CD4-positive, CD25-positive, alpha-beta regulatory T cell (primary cell): ENCODE data around the gene RNASE12. TPM values are rescaled to one million over a fixed set of nuclear protein-coding genes. Genes with fewer than 3 reads are reported as not detected.
A peak's percentile ranks its signal among the peaks of the same experiment; 100 is the strongest.
"Not testable (repeated sequence)": the region's sequence is repeated elsewhere in the genome, so short reads cannot be mapped to it uniquely, and the experiment has no call there.

ENCODE experiments used
- ATAC-seq, 2 donors: fragments of 150-1000 bp; cut with Tn5 transposase; one replicate each; pipeline ENCODE4 v1.10.0; 2021; ENCODE audit warnings: low read depth in 2 of 2, moderate number of reproducible peaks in 2 of 2, moderate library complexity in 1 of 2
- DNase-seq, 3 donors: peaks; one replicate each; pipeline versions ENCODE4 v3.0.0 to v3.0.0-alpha.2; 2012 to 2022; ENCODE audit warnings: mixed read lengths in 1 of 3
- H3K27ac ChIP-seq: one replicate; pipeline ENCODE4 v1.7.0; 2013; ENCODE audit warnings: mild to moderate bottlenecking, low read length; ENCODE audit not compliant: insufficient read depth, poor library complexity, severe bottlenecking
- H3K27me3 ChIP-seq: one replicate; pipeline ENCODE4 v1.7.0; 2013; ENCODE audit warnings: low read length; ENCODE audit not compliant: control insufficient read depth, insufficient read depth
- H3K36me3 ChIP-seq: one replicate; pipeline ENCODE4 v1.7.0; 2013; ENCODE audit warnings: mild to moderate bottlenecking, low read length, moderate library complexity; ENCODE audit not compliant: control insufficient read depth, insufficient read depth
- H3K4me1 ChIP-seq: 2 replicates; pipeline ENCODE4 v1.7.0; 2013; ENCODE audit warnings: mild to moderate bottlenecking, low read length; ENCODE audit not compliant: insufficient read depth, control insufficient read depth, poor library complexity, severe bottlenecking
- H3K4me3 ChIP-seq: one replicate; pipeline ENCODE4 v1.7.0; 2013; ENCODE audit warnings: low read depth, mild to moderate bottlenecking, low read length, moderate library complexity
- H3K9me3 ChIP-seq, 2 experiments: 1 replicate in 1 of 2; 2 replicates in 1 of 2; pipeline ENCODE4 v1.7.0; 2013; ENCODE audit warnings: low read length in 2 of 2, mild to moderate bottlenecking in 1 of 2, moderate library complexity in 1 of 2; ENCODE audit not compliant: control insufficient read depth in 2 of 2
- H3K27ac Mint-ChIP-seq, 3 donors: one replicate each; pipeline ENCODE4 v1.8.0; 2020 to 2022; ENCODE audit warnings: mild to moderate bottlenecking in 3 of 3, mixed read lengths in 3 of 3, moderate library complexity in 2 of 3
- H3K27me3 Mint-ChIP-seq: one replicate; pipeline ENCODE4 v1.8.0; 2022; ENCODE audit warnings: mild to moderate bottlenecking, mixed read lengths
- H3K36me3 Mint-ChIP-seq: one replicate; pipeline ENCODE4 v1.8.0; 2020; ENCODE audit warnings: mixed read lengths
- H3K4me1 Mint-ChIP-seq, 4 donors: one replicate each; pipeline ENCODE4 v1.8.0; 2020 to 2022; ENCODE audit warnings: mixed read lengths in 4 of 4, mild to moderate bottlenecking in 1 of 4
- H3K4me3 Mint-ChIP-seq, 4 donors: one replicate each; pipeline ENCODE4 v1.8.0; 2020 to 2022; ENCODE audit warnings: mild to moderate bottlenecking in 4 of 4, mixed read lengths in 4 of 4, moderate library complexity in 3 of 4
- H3K9me3 Mint-ChIP-seq, 7 donors: one replicate each; pipeline ENCODE4 v1.8.0; 2020 to 2022; ENCODE audit warnings: mixed read lengths in 7 of 7, mild to moderate bottlenecking in 3 of 7, moderate library complexity in 2 of 7
- polyA plus RNA-seq, 4 donors: library from polyadenylated mRNA; unstranded; fragments of 300-500 nt; fragmentation: Illumina TruSeq; gene quantifications; one replicate each; pipeline ENCODE4 v1.2.3, GENCODE V29; 2021
- total RNA-seq: library from RNA; stranded (reverse); gene quantifications from one replicate; pipeline ENCODE4 v1.2.3, GENCODE V29; 2022

RNASE12 gene
- total and polyA plus RNA-seq, 5 donors from 2014 or later: not detected

DNA sequence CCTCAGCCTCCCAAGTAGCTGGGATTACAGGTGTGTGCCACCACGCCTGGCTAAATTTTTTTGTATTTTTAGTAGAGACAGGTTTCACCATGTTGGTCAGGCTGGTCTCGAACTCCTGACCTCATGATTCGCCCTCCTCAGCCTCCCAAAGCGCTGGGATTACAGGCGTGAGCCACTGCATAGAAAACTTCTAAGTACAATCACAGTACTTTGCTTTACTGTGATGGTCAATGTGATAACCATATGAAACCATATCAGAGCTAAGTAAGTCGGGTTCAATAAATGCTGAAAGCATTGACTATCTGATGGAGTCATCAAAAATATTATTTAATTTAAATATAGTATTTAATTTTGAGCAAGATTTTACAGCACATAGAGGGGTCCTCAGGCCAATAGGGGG is 28.5 kb upstream of the RNASE12 start:
- not testable (repeated sequence) for H3K4me3 Mint-ChIP-seq, H3K27ac ChIP-seq, H3K4me3 ChIP-seq, H3K27ac Mint-ChIP-seq, H3K4me1 ChIP-seq, H3K9me3 ChIP-seq, H3K36me3 Mint-ChIP-seq, H3K9me3 Mint-ChIP-seq, ATAC-seq, DNase-seq, H3K36me3 ChIP-seq
- Mint-ChIP-seq H3K27me3 (peaks cover 61% of the 10 kb centered on the region), H3K4me1 (peaks cover 6 to 36% (median 22%) of the 10 kb centered on the region in 4 donors)
- H3K27me3 ChIP-seq: peaks cover 35% of the 10 kb centered on the region

DNA sequence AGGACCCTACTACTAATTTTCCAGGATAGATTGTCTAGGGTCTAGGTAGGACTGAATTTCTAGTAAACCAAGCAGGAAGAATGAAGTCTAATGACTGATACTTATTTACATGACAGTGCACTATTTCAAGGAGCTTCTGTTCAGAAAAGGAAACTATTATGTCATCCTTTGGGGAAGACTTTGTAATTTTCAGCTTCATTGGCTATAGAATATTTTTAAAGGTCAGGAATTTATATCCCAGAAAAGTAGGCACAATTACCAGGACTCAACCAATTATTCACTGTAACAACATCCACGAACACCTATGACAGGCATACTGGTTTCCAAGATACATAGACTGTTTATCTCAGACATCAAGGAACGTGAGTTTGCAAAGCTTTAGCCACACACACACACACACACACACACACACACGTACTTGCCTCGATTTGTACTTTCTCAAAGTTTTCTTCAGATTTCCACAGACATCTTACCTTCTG is 27.1 kb upstream of the RNASE12 start:
- no peak for ATAC-seq
- Mint-ChIP-seq H3K9me3 (no peaks in the 10 kb centered on the region), H3K27me3 (peaks cover 48% of the 10 kb centered on the region), H3K36me3 (no peaks in the 10 kb centered on the region), H3K27ac (no peak overlapping the region), H3K4me1 (peaks cover 0 to 22% (median 13%) of the 10 kb centered on the region in 4 donors), H3K4me3 (peak overlapping the region in 1 of 4 donors; percentile 10)
- no peaks in the 10 kb centered on the region for H3K9me3 ChIP-seq
- H3K27ac ChIP-seq: no peak overlapping the region
- H3K4me3 ChIP-seq: no peak overlapping the region
- no peaks in the 10 kb centered on the region for H3K36me3 ChIP-seq
- no peak for DNase-seq
- peaks cover 26% of the 10 kb centered on the region for H3K27me3 ChIP-seq
- peaks cover 20% of the 10 kb centered on the region for H3K4me1 ChIP-seq

DNA sequence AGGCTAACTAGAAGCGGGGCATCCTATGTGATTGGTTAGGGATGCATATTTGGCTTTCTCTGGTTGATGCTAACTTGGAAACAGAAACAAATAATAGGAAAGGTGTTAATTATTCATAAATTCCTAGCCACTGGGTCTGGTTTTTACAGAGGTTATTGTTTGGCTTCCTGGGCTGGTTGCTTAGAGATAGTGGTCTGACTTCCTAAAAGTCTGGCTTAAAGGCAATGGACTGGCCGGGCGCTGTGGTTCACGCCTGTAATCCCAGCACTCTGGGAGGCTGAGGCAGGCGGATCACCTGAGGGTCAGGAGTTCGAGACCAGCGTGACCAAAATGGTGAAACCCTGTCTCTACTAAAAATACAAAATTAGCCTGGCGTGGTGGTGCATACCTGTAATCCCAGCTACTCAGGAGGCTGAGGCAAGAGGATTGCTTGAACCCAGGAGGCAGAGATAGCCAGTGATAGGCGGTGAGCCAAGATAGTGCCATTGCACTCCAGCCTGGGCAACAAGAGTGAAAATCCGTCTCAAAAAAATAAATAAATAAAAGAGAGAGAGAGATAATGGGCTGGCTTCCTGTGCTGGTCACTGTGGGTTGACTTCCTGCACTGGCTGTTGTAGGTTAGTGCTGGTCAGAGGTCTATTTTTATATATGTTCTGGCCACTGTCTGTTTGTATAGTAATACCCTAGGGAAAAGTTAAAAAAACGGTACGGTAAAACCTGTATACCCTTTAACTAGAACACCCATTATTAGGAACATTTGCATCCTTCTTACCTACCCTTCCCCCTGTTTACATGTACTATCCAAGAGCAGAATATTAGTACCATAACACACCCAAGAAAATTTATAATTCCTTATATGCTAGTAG is 26.2 kb upstream of the RNASE12 start:
- Histone ChIP-seq H3K27me3 (peaks cover 21% of the 10 kb centered on the region), H3K4me1 (peaks cover 17% of the 10 kb centered on the region), H3K27ac (no peak overlapping the region), H3K36me3 (no peaks in the 10 kb centered on the region), H3K4me3 (no peak overlapping the region), H3K9me3 (no peaks in the 10 kb centered on the region)
- Mint-ChIP-seq H3K4me3 (peak overlapping the region in 2 of 4 donors; percentile 6 to 21), H3K27ac (peak overlapping the region in 1 of 3 donors; percentile 45), H3K4me1 (peaks cover 0 to 13% (median 9%) of the 10 kb centered on the region in 4 donors), H3K27me3 (peaks cover 39% of the 10 kb centered on the region), H3K9me3 (no peaks in the 10 kb centered on the region), H3K36me3 (no peaks in the 10 kb centered on the region)
- ATAC-seq (no peak), DNase-seq (no peak)

DNA sequence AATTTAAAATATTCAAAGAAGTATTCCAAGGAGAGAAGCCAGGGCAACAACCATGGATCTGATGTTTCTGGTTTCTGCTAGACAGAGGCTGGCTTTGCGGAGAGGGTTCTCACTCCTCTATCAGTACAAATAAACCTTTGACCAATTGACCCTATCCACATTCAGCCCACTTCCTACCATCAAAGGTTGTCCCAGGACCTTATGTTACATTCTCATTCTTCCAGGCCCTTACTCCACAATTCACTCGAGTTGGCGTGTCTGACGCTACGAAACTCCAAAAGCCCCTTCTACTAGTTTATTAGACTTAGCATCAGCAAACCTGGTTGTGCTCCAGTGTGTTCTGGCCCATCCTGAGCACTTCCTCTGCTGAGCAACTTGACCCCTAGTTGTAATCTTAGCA is 24.8 kb upstream of the RNASE12 start:
- no peak overlapping the region for H3K27ac Mint-ChIP-seq
- H3K27me3 Mint-ChIP-seq: peaks cover 25% of the 10 kb centered on the region
- Histone ChIP-seq H3K4me3 (no peak overlapping the region), H3K27ac (no peak overlapping the region), H3K36me3 (no peaks in the 10 kb centered on the region), H3K4me1 (peaks cover 20% of the 10 kb centered on the region), H3K9me3 (no peaks in the 10 kb centered on the region), H3K27me3 (peaks cover 20% of the 10 kb centered on the region)
- peak overlapping the region in 1 of 4 donors; percentile 82 for H3K4me3 Mint-ChIP-seq
- no peaks in the 10 kb centered on the region for H3K36me3 Mint-ChIP-seq
- H3K9me3 Mint-ChIP-seq: no peaks in the 10 kb centered on the region
- DNase-seq: no peak
- ATAC-seq: no peak
- peaks cover 0 to 10% (median 6%) of the 10 kb centered on the region in 4 donors for H3K4me1 Mint-ChIP-seq

DNA sequence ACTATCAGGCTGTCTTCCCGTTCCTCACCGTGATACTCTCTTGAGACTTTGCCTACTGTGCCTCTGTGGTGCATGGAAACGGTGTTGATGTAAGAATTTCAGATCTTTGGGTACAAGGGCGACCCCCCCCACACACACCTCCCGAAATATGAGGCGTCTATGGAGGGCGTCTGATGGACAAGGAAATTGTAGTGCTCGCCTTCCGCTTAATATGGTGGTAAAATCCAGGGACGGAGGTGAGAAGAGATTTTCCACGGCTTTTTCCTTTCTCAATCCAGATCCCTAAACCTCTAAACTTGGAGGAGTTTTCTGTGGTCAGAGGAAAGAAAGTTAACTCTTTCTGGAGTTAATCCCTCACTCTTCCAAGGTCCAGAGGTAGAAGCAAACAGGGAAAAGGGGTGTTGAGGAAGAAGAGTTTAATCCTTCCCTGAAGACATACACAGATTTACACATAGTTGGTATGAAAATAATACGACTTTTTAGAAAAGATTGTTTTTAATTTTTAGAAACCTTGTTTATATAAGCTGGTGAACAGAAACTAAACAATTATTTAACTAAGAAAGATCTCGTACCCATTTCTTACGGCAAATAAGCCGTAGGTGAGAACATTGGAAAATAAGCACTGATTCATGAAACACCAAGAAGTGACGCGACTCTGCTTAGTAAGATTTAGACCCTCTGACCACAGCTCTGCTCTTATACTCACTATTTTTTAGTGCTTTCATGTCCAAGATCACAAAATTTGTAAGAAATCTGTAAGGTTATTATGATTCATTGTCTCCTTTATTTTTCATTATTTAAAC is 23.1 kb upstream of the RNASE12 start:
- no peak for ATAC-seq
- Mint-ChIP-seq H3K4me3 (no peak overlapping the region), H3K4me1 (peaks cover 0 to 10% (median 6%) of the 10 kb centered on the region in 4 donors), H3K36me3 (no peaks in the 10 kb centered on the region), H3K27ac (no peak overlapping the region), H3K9me3 (no peaks in the 10 kb centered on the region), H3K27me3 (peaks cover 17% of the 10 kb centered on the region)
- no peaks in the 10 kb centered on the region for H3K9me3 ChIP-seq
- peak overlapping the region; percentile 88 for H3K4me3 ChIP-seq
- no peaks in the 10 kb centered on the region for H3K36me3 ChIP-seq
- H3K27ac ChIP-seq: no peak overlapping the region
- H3K4me1 ChIP-seq: peaks cover 37% of the 10 kb centered on the region
- DNase-seq: no peak
- peaks cover 17% of the 10 kb centered on the region for H3K27me3 ChIP-seq

DNA sequence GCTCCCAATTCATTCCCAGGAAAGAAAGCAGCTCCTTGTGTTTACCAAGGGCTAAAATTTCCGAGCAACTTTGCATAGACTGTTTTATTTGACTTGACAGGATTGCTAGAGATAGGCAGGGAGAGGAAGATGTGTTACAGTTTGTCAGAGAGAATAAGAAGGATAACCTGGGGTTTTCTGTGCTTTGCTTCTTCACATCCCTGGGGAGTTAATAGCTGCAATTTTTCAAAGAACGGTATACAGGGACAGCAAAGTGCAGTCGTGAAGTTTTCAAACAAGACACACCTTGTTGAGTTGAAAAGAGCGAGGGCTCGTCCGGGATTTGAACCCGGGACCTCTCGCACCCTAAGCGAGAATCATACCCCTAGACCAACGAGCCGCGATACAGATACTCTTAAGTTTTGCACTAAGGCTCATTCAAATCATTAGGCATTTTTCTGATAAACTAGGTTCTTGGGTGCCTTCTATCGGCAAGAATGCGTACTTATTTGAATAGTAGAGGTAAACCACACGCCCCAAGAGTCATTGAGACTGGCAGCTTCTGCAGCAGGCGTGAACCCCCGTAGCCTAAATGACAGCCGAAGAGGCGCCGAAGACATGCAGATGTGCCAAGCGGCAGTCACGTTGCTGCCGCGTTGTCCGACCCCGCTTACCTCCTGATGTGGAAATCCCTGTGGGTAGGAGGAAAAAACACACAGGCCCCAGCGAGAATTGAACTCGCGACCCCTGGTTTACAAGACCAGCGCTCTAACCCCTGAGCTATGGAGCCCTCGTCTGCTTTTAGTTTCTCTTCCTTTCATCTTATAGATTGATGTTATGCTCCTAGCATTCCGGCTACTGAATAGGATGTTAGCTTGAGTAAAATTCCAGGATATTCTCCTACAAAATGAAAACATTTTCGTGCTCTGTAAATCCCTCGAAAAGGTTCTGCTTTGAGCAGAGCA is 22.2 kb upstream of the RNASE12 start:
- H3K4me1 ChIP-seq: peaks cover 38% of the 10 kb centered on the region
- peaks cover 17% of the 10 kb centered on the region for H3K27me3 ChIP-seq
- peak; percentile 80 for ATAC-seq
- H3K27ac Mint-ChIP-seq: no peak overlapping the region
- H3K27ac ChIP-seq: peak overlapping the region; percentile 18
- H3K36me3 Mint-ChIP-seq: no peaks in the 10 kb centered on the region
- peak; percentile 69 to 92 (median 91) for DNase-seq
- H3K27me3 Mint-ChIP-seq: peaks cover 11% of the 10 kb centered on the region
- H3K4me1 Mint-ChIP-seq: peaks cover 0 to 10% (median 6%) of the 10 kb centered on the region in 4 donors
- H3K9me3 ChIP-seq: no peaks in the 10 kb centered on the region
- H3K9me3 Mint-ChIP-seq: no peaks in the 10 kb centered on the region
- H3K36me3 ChIP-seq: no peaks in the 10 kb centered on the region
- H3K4me3 ChIP-seq: peak overlapping the region; percentile 88
- no peak overlapping the region for H3K4me3 Mint-ChIP-seq

DNA sequence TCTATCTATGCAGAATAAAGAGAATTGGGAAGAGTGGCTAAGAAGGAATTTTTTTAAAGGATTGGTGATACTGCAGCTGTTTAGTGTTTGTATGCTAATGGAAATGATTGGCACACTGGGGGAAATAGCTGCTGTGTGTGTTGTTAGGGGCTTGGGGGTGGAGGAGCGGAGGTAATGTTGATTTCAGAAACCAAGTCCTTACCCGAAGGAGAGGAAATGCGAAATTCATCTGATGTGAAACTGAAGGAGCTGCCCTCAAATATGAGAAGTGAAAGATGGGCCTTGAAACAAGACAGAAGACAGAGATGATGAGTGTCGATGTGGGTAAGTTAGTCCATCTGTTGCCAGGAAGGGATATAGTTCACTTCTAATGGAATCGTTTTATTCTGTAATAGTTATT is 21.2 kb upstream of the RNASE12 start:
- no peak overlapping the region for H3K27ac ChIP-seq
- H3K36me3 ChIP-seq: no peaks in the 10 kb centered on the region
- H3K9me3 ChIP-seq: no peaks in the 10 kb centered on the region
- no peaks in the 10 kb centered on the region for H3K36me3 Mint-ChIP-seq
- peak overlapping the region; percentile 88 for H3K4me3 ChIP-seq
- H3K4me3 Mint-ChIP-seq: no peak overlapping the region
- peaks cover 14% of the 10 kb centered on the region for H3K27me3 ChIP-seq
- no peak for ATAC-seq
- H3K27me3 Mint-ChIP-seq: peaks cover 4% of the 10 kb centered on the region
- peaks cover 38% of the 10 kb centered on the region for H3K4me1 ChIP-seq
- H3K27ac Mint-ChIP-seq: no peak overlapping the region
- peaks cover 0 to 5% (median 1%) of the 10 kb centered on the region in 4 donors for H3K4me1 Mint-ChIP-seq
- no peaks in the 10 kb centered on the region for H3K9me3 Mint-ChIP-seq
- DNase-seq: no peak
